HCT116 (cell line): Measurements from ENCODE around the gene MTF2. TPM values are rescaled to one million over a fixed set of nuclear protein-coding genes. Genes with fewer than 3 reads are reported as not detected.
"Not testable (repeated sequence)": the region's sequence is repeated elsewhere in the genome, so short reads cannot be mapped to it uniquely, and the experiment has no call there.

Source experiments
- ATAC-seq: fragments of 200-7000 bp; cut with Tn5 transposase; 2 replicates; pipeline ENCODE4 v1.9.1; 2020; ENCODE audit warnings: mild to moderate bottlenecking, moderate library complexity
- BruUV-seq: library from RNA; stranded (reverse); fragments of 400-500 nt; replicated peaks from 2 replicates; lab custom pipeline; 2021; lab: Mats Ljungman, UMichigan
- CTCF ChIA-PET: fragments of 300-600 bp; sonication (Branson Sonifier 250); formaldehyde crosslinking; loops from one replicate; lab custom pipeline; 2021; ENCODE audit warnings: antibody characterized with exemption; lab: Charles Lee
- POLR2A ChIA-PET: fragments of 300-600, 350-600 bp; sonication (Branson Sonifier 250); formaldehyde crosslinking; loops from one replicate; lab custom pipeline; 2021; ENCODE audit warnings: antibody characterized with exemption; lab: Charles Lee
- RAD21 ChIA-PET, 2 experiments: fragments of 300-600 bp; sonication (Branson Sonifier 250); formaldehyde crosslinking; loops; one replicate each; lab custom pipeline; 2023; ENCODE audit warnings: low total read pairs in 2 of 2; ENCODE audit not compliant: uncharacterized antibody in 2 of 2, unreplicated experiment in 2 of 2, low non-redundant PET in 1 of 2; lab: Charles Lee
- DNase-seq: peaks from one replicate; pipeline ENCODE4 v3.0.0-alpha.2; 2010; ENCODE audit warnings: low read depth, low spot score
- H2AFZ ChIP-seq: fragments of 200-600 bp; shearing (Covaris generic), sonication (generic); 2 replicates; pipeline ENCODE4 v1.6.1; 2017; ENCODE audit warnings: low read depth, mixed run types, mixed read lengths, antibody characterized with exemption, low read length; ENCODE audit not compliant: poor library complexity, severe bottlenecking
- H3K27ac ChIP-seq: 2 replicates; pipeline ENCODE4 v1.5.1; 2012; ENCODE audit warnings: low read depth, low read length
- H3K27me3 ChIP-seq: fragments of 200-600 bp; sonication (generic); 2 replicates; pipeline ENCODE4 v1.6.1; 2016; ENCODE audit warnings: mixed run types, low read length, mixed read lengths; ENCODE audit not compliant: insufficient read depth
- H3K36me3 ChIP-seq, 2 experiments: fragments of 200-500 bp in 1 of 2; fragments of 200-600 bp in 1 of 2; sonication (Bioruptor generic) in 1 of 2; sonication (generic) in 1 of 2; 2 replicates each; pipeline versions ENCODE4 v1.5.1 to v1.6.1; 2014 to 2016; ENCODE audit warnings: low read length in 2 of 2, inconsistent platforms in 1 of 2, mixed read lengths in 1 of 2, mixed run types in 1 of 2; ENCODE audit not compliant: insufficient read depth in 2 of 2, control insufficient read depth in 1 of 2
- H3K4me1 ChIP-seq, 2 experiments: fragments of 200-600 bp in 1 of 2; sonication (generic) in 1 of 2; 2 replicates each; pipeline versions ENCODE4 v1.5.1 to v1.6.1; 2012 to 2017; ENCODE audit warnings: low read length in 2 of 2, inconsistent platforms in 1 of 2, mild to moderate bottlenecking in 1 of 2, mixed read lengths in 1 of 2, mixed run types in 1 of 2, moderate library complexity in 1 of 2; ENCODE audit not compliant: insufficient read depth in 2 of 2, control insufficient read depth in 1 of 2
- H3K4me2 ChIP-seq: fragments of 200-600 bp; sonication (generic); 2 replicates; pipeline ENCODE4 v1.6.1; 2017; ENCODE audit warnings: mixed run types, low read length, mixed read lengths
- H3K4me3 ChIP-seq, 2 experiments: fragments of 200-600 bp in 1 of 2; sonication (generic) in 1 of 2; replicated peaks in 1 of 2; 2 replicates each; pipeline ENCODE4 v1.5.1; 2011 to 2016; ENCODE audit warnings: low read length in 2 of 2, control low read depth in 1 of 2, low read depth in 1 of 2, mild to moderate bottlenecking in 1 of 2, mixed read lengths in 1 of 2, mixed run types in 1 of 2
- H3K79me2 ChIP-seq: fragments of 200-600 bp; sonication (generic); 2 replicates; pipeline ENCODE4 v1.6.1; 2017; ENCODE audit warnings: mild to moderate bottlenecking, mixed run types, low read length, moderate library complexity, mixed read lengths; ENCODE audit not compliant: insufficient read depth
- H3K9ac ChIP-seq: fragments of 200-600 bp; sonication (generic); 2 replicates; pipeline ENCODE4 v1.6.1; 2016; ENCODE audit warnings: low read length, mixed read lengths
- H3K9me2 ChIP-seq: fragments of 200-600 bp; sonication (generic), shearing (Covaris generic); 2 replicates; pipeline ENCODE4 v1.6.1; 2017; ENCODE audit warnings: mixed run types, mild to moderate bottlenecking, moderate library complexity; ENCODE audit not compliant: insufficient read depth
- H3K9me3 ChIP-seq, 2 experiments: fragments of 200-500 bp in 1 of 2; fragments of 200-600 bp in 1 of 2; sonication (Bioruptor generic) in 1 of 2; sonication (generic) in 1 of 2; 2 replicates each; pipeline ENCODE4 v1.6.1; 2014 to 2017; ENCODE audit warnings: low read length in 2 of 2, mixed read lengths in 2 of 2, inconsistent platforms in 1 of 2, low read depth in 1 of 2, mild to moderate bottlenecking in 1 of 2, mixed run types in 1 of 2, moderate library complexity in 1 of 2; ENCODE audit not compliant: control insufficient read depth in 1 of 2, insufficient read depth in 1 of 2
- H4K20me1 ChIP-seq: fragments of 200-600 bp; sonication (generic), shearing (Covaris generic); 2 replicates; pipeline ENCODE4 v1.6.1; 2017; ENCODE audit warnings: mixed run types, mild to moderate bottlenecking, moderate library complexity; ENCODE audit not compliant: insufficient read depth
- ELF1 ChIP-seq: IDR thresholded peaks from 2 replicates; pipeline ENCODE4 v1.6.1; 2012; ENCODE audit warnings: low read depth, borderline replicate concordance
- POLR2A ChIP-seq: IDR thresholded peaks from 2 replicates; pipeline ENCODE4 v1.7.0; 2011; ENCODE audit warnings: borderline replicate concordance; ENCODE audit not compliant: insufficient read depth, insufficient read length; ENCODE audit errors: extremely low read depth
- POLR2AphosphoS5 ChIP-seq: IDR thresholded peaks from 2 replicates; pipeline ENCODE4 v1.6.1; 2011; ENCODE audit warnings: mild to moderate bottlenecking, low read depth, low read length, moderate library complexity
- SP1 ChIP-seq: IDR thresholded peaks from 2 replicates; pipeline ENCODE4 v1.6.1; 2012; ENCODE audit warnings: low read depth
- YY1 ChIP-seq: IDR thresholded peaks from 2 replicates; pipeline ENCODE4 v1.6.1; 2011; ENCODE audit warnings: low read length, low read depth, moderate library complexity, mild to moderate bottlenecking; ENCODE audit not compliant: insufficient replicate concordance; ENCODE audit errors: extremely low read depth
- intact Hi-C: fragments of 100-400 bp; cut with micrococcal nuclease; formaldehyde crosslinking; loops from 2 replicates; pipeline ENCODE4 v1.10.0; 2022
- total RNA-seq: library from RNA; stranded (reverse); gene quantifications from one replicate; pipeline ENCODE4 v1.2.1, GENCODE V29; 2021; ENCODE audit not compliant: unreplicated experiment
- TF ChIP-seq, protein P1 (sequence below): IDR thresholded peaks from 2 replicates; pipeline ENCODE4 v1.6.1; 2012
- TF ChIP-seq, protein P2 (sequence below), 3 experiments: fragments of 200-600 bp in 1 of 3; sonication (generic) in 1 of 3; IDR thresholded peaks in 2 of 3; conservative IDR thresholded peaks in 1 of 3; 2 replicates each; pipeline ENCODE4 v1.5.1; 2012 to 2017; ENCODE audit warnings: low read depth in 2 of 3, low read length in 2 of 3, antibody characterized with exemption in 1 of 3, borderline replicate concordance in 1 of 3, control low read depth in 1 of 3, mild to moderate bottlenecking in 1 of 3, mixed read lengths in 1 of 3, mixed run types in 1 of 3, moderate library complexity in 1 of 3; ENCODE audit not compliant: insufficient read depth in 1 of 3
- TF ChIP-seq, protein P3 (sequence below): IDR thresholded peaks from 2 replicates; pipeline ENCODE4 v1.6.1; 2012; ENCODE audit warnings: low read depth

Gene MTF2
- total RNA-seq, 1 experiment from 2014 or later = 45.5 TPM

DNA sequence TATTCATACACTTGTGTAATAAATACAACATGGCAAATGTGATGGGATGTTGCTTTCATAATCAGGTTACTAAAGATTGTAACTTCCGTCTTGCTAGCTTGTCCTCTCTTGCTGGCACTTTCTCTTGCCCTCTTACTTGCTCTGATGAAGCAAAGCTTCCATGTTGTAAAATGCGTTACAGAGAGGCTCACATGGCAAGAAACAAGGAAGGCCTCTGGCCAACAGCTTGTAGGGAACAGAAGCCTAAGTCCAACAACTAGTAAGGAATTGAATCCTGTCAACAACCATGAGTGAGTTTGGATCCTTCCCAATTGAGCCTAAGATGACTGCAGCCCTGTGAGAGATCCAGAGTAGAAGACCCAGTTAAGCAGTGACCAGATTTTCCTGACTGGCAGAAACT lies 85.7 kb downstream of the MTF2 start:
- H3K79me2 ChIP-seq = peaks cover 89% of the 10 kb centered on the region
- no peaks in the 10 kb centered on the region for H3K4me1 ChIP-seq
- ATAC-seq = no peak
- no peaks in the 10 kb centered on the region for H4K20me1 ChIP-seq
- no peak overlapping the region for H2AFZ ChIP-seq
- H3K4me3 ChIP-seq = no peak overlapping the region
- H3K27ac ChIP-seq = no peak overlapping the region
- no TSS peak for BruUV-seq
- no peak overlapping the region for H3K4me2 ChIP-seq
- no peaks in the 10 kb centered on the region for H3K27me3 ChIP-seq
- RAD21 ChIA-PET = no interaction called here
- DNase-seq = no peak
- no peaks in the 10 kb centered on the region for H3K9me2 ChIP-seq
- no peak overlapping the region for H3K9ac ChIP-seq
- TF ChIP-seq POLR2A (no peak), ELF1 (no peak), POLR2AphosphoS5 (no peak), YY1 (no peak), SP1 (no peak)
- TF ChIP-seq, protein P1, sequence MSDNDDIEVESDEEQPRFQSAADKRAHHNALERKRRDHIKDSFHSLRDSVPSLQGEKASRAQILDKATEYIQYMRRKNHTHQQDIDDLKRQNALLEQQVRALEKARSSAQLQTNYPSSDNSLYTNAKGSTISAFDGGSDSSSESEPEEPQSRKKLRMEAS = no peak
- TF ChIP-seq, protein P2, sequence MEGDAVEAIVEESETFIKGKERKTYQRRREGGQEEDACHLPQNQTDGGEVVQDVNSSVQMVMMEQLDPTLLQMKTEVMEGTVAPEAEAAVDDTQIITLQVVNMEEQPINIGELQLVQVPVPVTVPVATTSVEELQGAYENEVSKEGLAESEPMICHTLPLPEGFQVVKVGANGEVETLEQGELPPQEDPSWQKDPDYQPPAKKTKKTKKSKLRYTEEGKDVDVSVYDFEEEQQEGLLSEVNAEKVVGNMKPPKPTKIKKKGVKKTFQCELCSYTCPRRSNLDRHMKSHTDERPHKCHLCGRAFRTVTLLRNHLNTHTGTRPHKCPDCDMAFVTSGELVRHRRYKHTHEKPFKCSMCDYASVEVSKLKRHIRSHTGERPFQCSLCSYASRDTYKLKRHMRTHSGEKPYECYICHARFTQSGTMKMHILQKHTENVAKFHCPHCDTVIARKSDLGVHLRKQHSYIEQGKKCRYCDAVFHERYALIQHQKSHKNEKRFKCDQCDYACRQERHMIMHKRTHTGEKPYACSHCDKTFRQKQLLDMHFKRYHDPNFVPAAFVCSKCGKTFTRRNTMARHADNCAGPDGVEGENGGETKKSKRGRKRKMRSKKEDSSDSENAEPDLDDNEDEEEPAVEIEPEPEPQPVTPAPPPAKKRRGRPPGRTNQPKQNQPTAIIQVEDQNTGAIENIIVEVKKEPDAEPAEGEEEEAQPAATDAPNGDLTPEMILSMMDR (IDR thresholded peaks at IDR 0.05 in 2 of 3, conservative IDR thresholded peaks at IDR 0.05 in 1 of 3; ENCODE audit: borderline replicate concordance in 1 of 3, insufficient read depth in 1 of 3, low read depth in 2 of 3, low read length in 2 of 3) = no peak
- TF ChIP-seq, protein P3, sequence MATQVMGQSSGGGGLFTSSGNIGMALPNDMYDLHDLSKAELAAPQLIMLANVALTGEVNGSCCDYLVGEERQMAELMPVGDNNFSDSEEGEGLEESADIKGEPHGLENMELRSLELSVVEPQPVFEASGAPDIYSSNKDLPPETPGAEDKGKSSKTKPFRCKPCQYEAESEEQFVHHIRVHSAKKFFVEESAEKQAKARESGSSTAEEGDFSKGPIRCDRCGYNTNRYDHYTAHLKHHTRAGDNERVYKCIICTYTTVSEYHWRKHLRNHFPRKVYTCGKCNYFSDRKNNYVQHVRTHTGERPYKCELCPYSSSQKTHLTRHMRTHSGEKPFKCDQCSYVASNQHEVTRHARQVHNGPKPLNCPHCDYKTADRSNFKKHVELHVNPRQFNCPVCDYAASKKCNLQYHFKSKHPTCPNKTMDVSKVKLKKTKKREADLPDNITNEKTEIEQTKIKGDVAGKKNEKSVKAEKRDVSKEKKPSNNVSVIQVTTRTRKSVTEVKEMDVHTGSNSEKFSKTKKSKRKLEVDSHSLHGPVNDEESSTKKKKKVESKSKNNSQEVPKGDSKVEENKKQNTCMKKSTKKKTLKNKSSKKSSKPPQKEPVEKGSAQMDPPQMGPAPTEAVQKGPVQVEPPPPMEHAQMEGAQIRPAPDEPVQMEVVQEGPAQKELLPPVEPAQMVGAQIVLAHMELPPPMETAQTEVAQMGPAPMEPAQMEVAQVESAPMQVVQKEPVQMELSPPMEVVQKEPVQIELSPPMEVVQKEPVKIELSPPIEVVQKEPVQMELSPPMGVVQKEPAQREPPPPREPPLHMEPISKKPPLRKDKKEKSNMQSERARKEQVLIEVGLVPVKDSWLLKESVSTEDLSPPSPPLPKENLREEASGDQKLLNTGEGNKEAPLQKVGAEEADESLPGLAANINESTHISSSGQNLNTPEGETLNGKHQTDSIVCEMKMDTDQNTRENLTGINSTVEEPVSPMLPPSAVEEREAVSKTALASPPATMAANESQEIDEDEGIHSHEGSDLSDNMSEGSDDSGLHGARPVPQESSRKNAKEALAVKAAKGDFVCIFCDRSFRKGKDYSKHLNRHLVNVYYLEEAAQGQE = no peak
- H3K9me3 ChIP-seq = no peaks in the 10 kb centered on the region
- intact Hi-C loops = no loop called here
- POLR2A ChIA-PET = no interaction called here
- CTCF ChIA-PET = no interaction called here
- H3K36me3 ChIP-seq = peaks cover 0 to 8% of the 10 kb centered on the region in 2 experiments; a peak in 2 of 4 replicates

DNA sequence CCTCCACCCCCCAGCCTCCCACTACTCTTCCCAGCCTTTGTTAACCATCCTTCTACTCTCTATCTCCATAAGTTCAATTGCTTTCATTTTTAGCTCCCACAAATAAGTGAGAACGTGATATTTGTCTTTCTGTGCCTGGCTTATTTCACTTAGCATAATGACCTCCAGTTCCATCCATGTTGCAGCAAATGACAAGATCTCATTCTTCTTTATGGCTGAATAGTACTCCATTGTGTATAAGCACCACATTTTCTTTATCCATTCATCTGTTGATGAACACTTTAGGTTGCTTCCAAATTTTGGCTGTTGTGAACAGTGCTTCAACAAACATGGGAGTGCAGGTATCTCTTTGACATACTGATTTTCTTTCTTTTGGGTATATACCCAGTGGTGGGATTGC lies 86.8 kb downstream of the MTF2 start:
- H3K27ac ChIP-seq, H3K9ac ChIP-seq, H3K4me3 ChIP-seq, H3K36me3 ChIP-seq, ATAC-seq, POLR2A ChIA-PET, H3K27me3 ChIP-seq, H4K20me1 ChIP-seq, BruUV-seq, H3K9me2 ChIP-seq, RAD21 ChIA-PET, intact Hi-C loops, H3K4me2 ChIP-seq, H2AFZ ChIP-seq, H3K4me1 ChIP-seq, DNase-seq, CTCF ChIA-PET, H3K9me3 ChIP-seq: not testable (repeated sequence)
- peaks cover 94% of the 10 kb centered on the region for H3K79me2 ChIP-seq
